Heart right ventricle (tissue), 16 donors: ENCODE results near the gene TULP4. TPM values are rescaled to one million over a fixed set of nuclear protein-coding genes. Genes with fewer than 3 reads are reported as not detected.
A peak's percentile ranks its signal among the peaks of the same experiment; 100 is the strongest.

Source experiments
- ATAC-seq, 8 donors: fragments of 200-7000 bp; cut with Tn5 transposase; one replicate each; pipeline ENCODE4 v1.9.1; 2020; ENCODE audit warnings: mild to moderate bottlenecking in 8 of 8, moderate library complexity in 8 of 8, moderate number of reproducible peaks in 1 of 8
- DNase-seq, 2 donors: peaks; one replicate each; pipeline ENCODE4 v3.0.0-alpha.2; 2020
- H3K27ac ChIP-seq, 10 donors: fragments of 200-600 bp; sonication (generic) in 2 of 10; one replicate each; pipeline versions ENCODE4 v1.5.0 to v1.8.0; 2020 to 2022; ENCODE audit warnings: mild to moderate bottlenecking in 3 of 10
- H3K27me3 ChIP-seq, 7 donors: fragments of 200-600 bp; one replicate each; pipeline ENCODE4 v1.8.0; 2021 to 2022; ENCODE audit warnings: mild to moderate bottlenecking in 2 of 7
- H3K36me3 ChIP-seq, 9 donors: fragments of 200-600 bp; sonication (generic) in 1 of 9; one replicate each; pipeline versions ENCODE4 v1.5.0 to v1.8.0; 2020 to 2022; ENCODE audit warnings: mild to moderate bottlenecking in 2 of 9
- H3K4me1 ChIP-seq, 9 donors: fragments of 200-600 bp; sonication (generic) in 1 of 9; one replicate each; pipeline versions ENCODE4 v1.5.0 to v1.8.0; 2020 to 2022; ENCODE audit warnings: mild to moderate bottlenecking in 4 of 9
- H3K4me3 ChIP-seq, 10 donors: fragments of 200-600 bp; sonication (generic) in 2 of 10; one replicate each; pipeline versions ENCODE4 v1.5.0 to v1.8.0; 2020 to 2022; ENCODE audit warnings: mild to moderate bottlenecking in 7 of 10, moderate library complexity in 2 of 10
- H3K9me3 ChIP-seq, 11 donors: fragments of 200-600 bp in 10 of 11; sonication (generic) in 2 of 11; one replicate each; pipeline versions ENCODE4 v1.5.0 to v1.8.0; 2013 to 2022; ENCODE audit warnings: mild to moderate bottlenecking in 2 of 11, control low read depth in 1 of 11, moderate library complexity in 1 of 11
- CTCF ChIP-seq, 9 donors: fragments of 200-600 bp; sonication (generic) in 2 of 9; IDR thresholded peaks; one replicate each; pipeline versions ENCODE4 v1.5.0 to v1.8.0; 2021 to 2022; ENCODE audit warnings: antibody characterized with exemption in 9 of 9, mild to moderate bottlenecking in 5 of 9, moderate library complexity in 1 of 9
- whole genome bisulfite sequencing, 2 donors: extraction: QIAGEN DNeasy Blood & Tissue Kit; methylation state at CpG; one replicate each; pipeline ENCODE4 v1.1.7; 2013; ENCODE audit warnings: inconsistent platforms in 1 of 2; 5-methylcytosine and 5-hydroxymethylcytosine counted together
- intact Hi-C, 10 donors: fragments of 100-400 bp; cut with DNase I; formaldehyde crosslinking; loops; one replicate each; pipeline versions ENCODE4 v1.11.1 to v1.14.2; 2022
- polyA plus RNA-seq, 2 donors: library from polyadenylated mRNA; stranded (reverse); fragments of 200-250 nt; gene quantifications; one replicate each; pipeline ENCODE4 v1.2.3, GENCODE V29; 2013
- total RNA-seq, 10 donors: library from RNA; stranded (reverse); fragmentation: NEBNext Ultra II Directional in 3 of 10; extraction: Animal tissue kit (Norgen Biotek cat#: 25700) in 3 of 10; gene quantifications; one replicate each; pipeline versions ENCODE4 v1.2.1 to v1.2.4, GENCODE V29; 2021 to 2023
- donor health status: Arrhythmogenic right ventricular cardiomyopathy.
- donor health status: ischemic (EF 13 %, LVEDD 7.1; RV severe dilation, severe dysfunction).
- donor health status: healthy with polysubstance abuse.
- donor health status: DM: no; HTN: yes; CAD: no.
- donor health status: DM: no; HTN: no; CAD: no.
- donor health status: ischemic (EF 25% LVEDD 6.9; RV normal size, moderate dysfunction).
- donor health status: ischemic (EF 25% LVEDD 5.7; RV mildly dilated, moderate dysfunction).
- donor health status: healthy.
- donor health status: DM: yes; HTN: yes; CAD: no.
- donor health status: Ischemic cardiomyopathy.
- donor health status: ischemic (EF 35%, LVEDD 5.7; RV mildly dilated, moderate dysfunction).
- donor health status: nonischemic (EF 11% LVEDD 7.7; RV severe dilation, severe dysfunction).
- donor health status: DM: yes; HTN: yes; CAD: no.
- donor health status: PGD.
- donor health status: ischemic (EF 29% LVEDD 5.4; RV normal size, mild dysfunction).
- donor health status: nonischemic (EF 23%, LVEDD 6.1; RV moderate dilation, normal function).

Gene TULP4
- total and polyA plus RNA-seq, 12 donors, result 2.1 to 127 (median 99.2) TPM

- Histone ChIP-seq H3K36me3 (peaks cover 0 to 4% (median 0%) of the 10 kb centered on the region in 9 donors), H3K9me3 (peaks cover 0 to 19% (median 0%) of the 10 kb centered on the region in 11 donors), H3K27ac (no peak overlapping the region), H3K27me3 (no peaks in the 10 kb centered on the region), H3K4me1 (no peaks in the 10 kb centered on the region), H3K4me3 (no peak overlapping the region)
- 90 to 94% methylated on average over 15 of the region's 15 CpGs for WGBS, 2 donors
- intact Hi-C loops, result no loop called here
- no peak for TF ChIP-seq CTCF (IDR thresholded peaks at IDR 0.05)
- ATAC-seq (no peak), DNase-seq (no peak)
Measured at GRCh38 chr6:158422629-158423238, 110.5 kb downstream of the TULP4 start.

- H3K36me3 ChIP-seq, result peaks cover 0 to 11% (median 0%) of the 10 kb centered on the region in 9 donors
- H3K27me3 ChIP-seq, result no peaks in the 10 kb centered on the region
- peaks cover 0 to 3% (median 0%) of the 10 kb centered on the region in 9 donors for H3K4me1 ChIP-seq
- peaks cover 0 to 5% (median 0%) of the 10 kb centered on the region in 11 donors for H3K9me3 ChIP-seq
- TF ChIP-seq CTCF (IDR thresholded peaks at IDR 0.05), result no peak
- no peak overlapping the region for H3K4me3 ChIP-seq
- WGBS, 2 donors, result 63 to 78% methylated on average over 4 of the region's 4 CpGs
- DNase-seq (no peak), ATAC-seq (peak in 1 of 8 donors; percentile 21)
- intact Hi-C loops, result no loop called here
- H3K27ac ChIP-seq, result no peak overlapping the region
Measured at GRCh38 chr6:158431036-158431435, 118.8 kb downstream of the TULP4 start.

- Histone ChIP-seq H3K9me3 (peaks cover 0 to 2% (median 0%) of the 10 kb centered on the region in 11 donors), H3K27ac (no peak overlapping the region), H3K4me1 (peaks cover 0 to 3% (median 0%) of the 10 kb centered on the region in 9 donors), H3K27me3 (no peaks in the 10 kb centered on the region), H3K4me3 (no peak overlapping the region), H3K36me3 (peaks cover 0 to 11% (median 0%) of the 10 kb centered on the region in 9 donors)
- ATAC-seq, result peak in 2 of 8 donors; percentile 67
- DNase-seq, result no peak
- 71 to 80% methylated on average over 13 of the region's 13 CpGs for WGBS, 2 donors
- intact Hi-C loops, result no loop called here
- TF ChIP-seq CTCF (IDR thresholded peaks at IDR 0.05), result no peak
Measured at GRCh38 chr6:158431560-158431959, 119.3 kb downstream of the TULP4 start.

- no peak for TF ChIP-seq CTCF (IDR thresholded peaks at IDR 0.05)
- no peak overlapping the region for H3K27ac ChIP-seq
- ATAC-seq, result no peak
- no peak for DNase-seq
- H3K4me3 ChIP-seq, result no peak overlapping the region
- peaks cover 0 to 11% (median 0%) of the 10 kb centered on the region in 9 donors for H3K36me3 ChIP-seq
- no peaks in the 10 kb centered on the region for H3K9me3 ChIP-seq
- peaks cover 0 to 16% (median 6%) of the 10 kb centered on the region in 9 donors for H3K4me1 ChIP-seq
- WGBS, 2 donors, result 96 to 98% methylated on average over 3 of the region's 3 CpGs
- no peaks in the 10 kb centered on the region for H3K27me3 ChIP-seq
- intact Hi-C loops, result no loop called here
Measured at GRCh38 chr6:158437571-158437970, 125.3 kb downstream of the TULP4 start.
